K562 (cell line): ENCODE results near the gene TMEM95. TPM values are rescaled to one million over a fixed set of nuclear protein-coding genes. Genes with fewer than 3 reads are reported as not detected.

Experiments
- polyA plus RNA-seq, 8 experiments: library from polyadenylated mRNA; depleted of rRNA in 4 of 8; stranded (reverse) in 5 of 8; unstranded in 3 of 8; fragments of >200 nt; fragmentation: Nextera tagmentation in 2 of 8; fragmentation: Illumina TruSeq in 1 of 8; extraction: Ambion mirVana in 2 of 8; extraction: Trizol in 1 of 8; gene quantifications; 2 replicates each; pipeline versions ENCODE4 v1.2.1 to v1.2.3, GENCODE V29; 2011 to 2014; ENCODE audit warnings: inconsistent platforms in 1 of 8, missing spikeins in 1 of 8
- small RNA-seq: library from RNA; depleted of rRNA; stranded (forward); fragments of <200 nt; gene quantifications from one replicate; pipeline ENCODE3, GENCODE V24; 2014
- total RNA-seq, 7 experiments: library from RNA; depleted of rRNA in 6 of 7; stranded (reverse); fragments of >200 nt in 6 of 7; fragmentation: Illumina TruSeq in 2 of 7; extraction: Trizol in 2 of 7; gene quantifications; 2 replicates each; pipeline versions ENCODE4 v1.2.1 to v1.2.3, GENCODE V29; 2011 to 2021; ENCODE audit warnings: low replicate concordance in 1 of 7

TMEM95 gene
- total and polyA plus RNA-seq, 9 of the 15 experiments (the other 6 are each of a cell fraction or from before 2014, with no cell fraction given), result not detected

Small RNAs within 50 kb of the gene (small RNA-seq; reads per million reads assigned to genes)
- gene AC026954.2, result not detected

Other genes starting within 250 kb of the TMEM95 start
Only the 7 nearest of the 36 such genes appear.
- gene EIF5A, start 47.5 kb upstream of the TMEM95 start, total RNA-seq (2014; rRNA removed), result 772 and 1,052 TPM in 2 replicates
- gene EIF5A, start 47.5 kb upstream of the TMEM95 start, total RNA-seq (2014; rRNA removed; fragmentation: Illumina TruSeq; extraction: Trizol), result 407 and 468 TPM in 2 replicates
- gene EIF5A, start 47.5 kb upstream of the TMEM95 start, total RNA-seq (2015; rRNA removed; fragmentation: Illumina TruSeq; extraction: Trizol), result 519 and 545 TPM in 2 replicates
- gene EIF5A, start 47.5 kb upstream of the TMEM95 start, total RNA-seq (2021), result 939 and 976 TPM in 2 replicates
- gene EIF5A, start 47.5 kb upstream of the TMEM95 start, polyA plus RNA-seq (2011; rRNA removed), result 752 and 898 TPM in 2 replicates
- 1,163 and 1,198 TPM in 2 replicates for gene EIF5A, start 47.5 kb upstream of the TMEM95 start, polyA plus RNA-seq (2014; fragmentation: Illumina TruSeq; extraction: Trizol)
- 10 to 100 TPM; 22.9 to 82.7 TPM for gene EIF5A, start 47.5 kb upstream of the TMEM95 start, polyA plus RNA-seq (2014; fragmentation: Nextera tagmentation; extraction: Ambion mirVana)
- 917 and 945 TPM in 2 replicates for gene EIF5A, start 47.5 kb upstream of the TMEM95 start, polyA plus RNA-seq (2014; rRNA removed)
- 60.5 and 75.7 TPM in 2 replicates for gene GPS2, start 39.8 kb upstream of the TMEM95 start, total RNA-seq (2014; rRNA removed)
- gene GPS2, start 39.8 kb upstream of the TMEM95 start, total RNA-seq (2014; rRNA removed; fragmentation: Illumina TruSeq; extraction: Trizol), result 35.6 and 37.0 TPM in 2 replicates
- gene GPS2, start 39.8 kb upstream of the TMEM95 start, total RNA-seq (2015; rRNA removed; fragmentation: Illumina TruSeq; extraction: Trizol), result 36.8 and 39.1 TPM in 2 replicates
- gene GPS2, start 39.8 kb upstream of the TMEM95 start, total RNA-seq (2021), result 41.8 and 43.7 TPM in 2 replicates
- gene GPS2, start 39.8 kb upstream of the TMEM95 start, polyA plus RNA-seq (2011; rRNA removed), result 18.4 and 22.4 TPM in 2 replicates
- 58.9 and 61.5 TPM in 2 replicates for gene GPS2, start 39.8 kb upstream of the TMEM95 start, polyA plus RNA-seq (2014; fragmentation: Illumina TruSeq; extraction: Trizol)
- gene GPS2, start 39.8 kb upstream of the TMEM95 start, polyA plus RNA-seq (2014; fragmentation: Nextera tagmentation; extraction: Ambion mirVana), result 10 to 100 TPM; 18.3 to 21.1 TPM
- 45.6 and 47.6 TPM in 2 replicates for gene GPS2, start 39.8 kb upstream of the TMEM95 start, polyA plus RNA-seq (2014; rRNA removed)
- 10.5 and 15.2 TPM in 2 replicates for gene NEURL4, start 25.8 kb upstream of the TMEM95 start, total RNA-seq (2014; rRNA removed)
- gene NEURL4, start 25.8 kb upstream of the TMEM95 start, total RNA-seq (2014; rRNA removed; fragmentation: Illumina TruSeq; extraction: Trizol), result 5.9 and 8.3 TPM in 2 replicates
- gene NEURL4, start 25.8 kb upstream of the TMEM95 start, total RNA-seq (2015; rRNA removed; fragmentation: Illumina TruSeq; extraction: Trizol), result 13.5 and 13.9 TPM in 2 replicates
- 29.8 and 37.4 TPM in 2 replicates for gene NEURL4, start 25.8 kb upstream of the TMEM95 start, total RNA-seq (2021)
- gene NEURL4, start 25.8 kb upstream of the TMEM95 start, polyA plus RNA-seq (2011; rRNA removed), result 11.5 and 18.4 TPM in 2 replicates
- gene NEURL4, start 25.8 kb upstream of the TMEM95 start, polyA plus RNA-seq (2014; fragmentation: Illumina TruSeq; extraction: Trizol), result 18.0 and 19.7 TPM in 2 replicates
- under 1 TPM; 0.08 to 0.39 TPM for gene NEURL4, start 25.8 kb upstream of the TMEM95 start, polyA plus RNA-seq (2014; fragmentation: Nextera tagmentation; extraction: Ambion mirVana)
- gene NEURL4, start 25.8 kb upstream of the TMEM95 start, polyA plus RNA-seq (2014; rRNA removed), result 23.9 and 25.3 TPM in 2 replicates
- 4.0 and 6.3 TPM in 2 replicates for gene ACAP1, start 18.6 kb upstream of the TMEM95 start, total RNA-seq (2014; rRNA removed)
- 0.57 and 2.3 TPM in 2 replicates for gene ACAP1, start 18.6 kb upstream of the TMEM95 start, total RNA-seq (2014; rRNA removed; fragmentation: Illumina TruSeq; extraction: Trizol)
- 2.0 and 2.3 TPM in 2 replicates for gene ACAP1, start 18.6 kb upstream of the TMEM95 start, total RNA-seq (2015; rRNA removed; fragmentation: Illumina TruSeq; extraction: Trizol)
- gene ACAP1, start 18.6 kb upstream of the TMEM95 start, total RNA-seq (2021), result 7.4 and 8.5 TPM in 2 replicates
- 2.8 and 5.9 TPM in 2 replicates for gene ACAP1, start 18.6 kb upstream of the TMEM95 start, polyA plus RNA-seq (2011; rRNA removed)
- 2.4 and 3.7 TPM in 2 replicates for gene ACAP1, start 18.6 kb upstream of the TMEM95 start, polyA plus RNA-seq (2014; fragmentation: Illumina TruSeq; extraction: Trizol)
- gene ACAP1, start 18.6 kb upstream of the TMEM95 start, polyA plus RNA-seq (2014; fragmentation: Nextera tagmentation; extraction: Ambion mirVana), result under 1 TPM; 0.15 to 0.38 TPM
- 2.9 and 3.9 TPM in 2 replicates for gene ACAP1, start 18.6 kb upstream of the TMEM95 start, polyA plus RNA-seq (2014; rRNA removed)
- 2.6 and 2.7 TPM in 2 replicates for gene KCTD11, start 3.0 kb upstream of the TMEM95 start, total RNA-seq (2014; rRNA removed)
- gene KCTD11, start 3.0 kb upstream of the TMEM95 start, total RNA-seq (2014; rRNA removed; fragmentation: Illumina TruSeq; extraction: Trizol), result 1.2 and 1.3 TPM in 2 replicates
- gene KCTD11, start 3.0 kb upstream of the TMEM95 start, total RNA-seq (2015; rRNA removed; fragmentation: Illumina TruSeq; extraction: Trizol), result 1.4 and 1.5 TPM in 2 replicates
- 3.0 and 3.2 TPM in 2 replicates for gene KCTD11, start 3.0 kb upstream of the TMEM95 start, total RNA-seq (2021)
- gene KCTD11, start 3.0 kb upstream of the TMEM95 start, polyA plus RNA-seq (2011; rRNA removed), result 2.6 and 2.7 TPM in 2 replicates
- gene KCTD11, start 3.0 kb upstream of the TMEM95 start, polyA plus RNA-seq (2014; fragmentation: Illumina TruSeq; extraction: Trizol), result 2.4 and 2.9 TPM in 2 replicates
- gene KCTD11, start 3.0 kb upstream of the TMEM95 start, polyA plus RNA-seq (2014; fragmentation: Nextera tagmentation; extraction: Ambion mirVana), result under 1 TPM in 1 of 2 experiments, not detected in 1; 0.01 TPM
- 2.6 and 2.8 TPM in 2 replicates for gene KCTD11, start 3.0 kb upstream of the TMEM95 start, polyA plus RNA-seq (2014; rRNA removed)
- gene TNK1, start 25.9 kb downstream of the TMEM95 start, total RNA-seq (2014; rRNA removed), result 2.1 and 3.2 TPM in 2 replicates
- 1.1 and 1.2 TPM in 2 replicates for gene TNK1, start 25.9 kb downstream of the TMEM95 start, total RNA-seq (2014; rRNA removed; fragmentation: Illumina TruSeq; extraction: Trizol)
- 1.5 and 2.6 TPM in 2 replicates for gene TNK1, start 25.9 kb downstream of the TMEM95 start, total RNA-seq (2015; rRNA removed; fragmentation: Illumina TruSeq; extraction: Trizol)
- gene TNK1, start 25.9 kb downstream of the TMEM95 start, total RNA-seq (2021), result 5.2 and 5.5 TPM in 2 replicates
- 3.0 and 7.3 TPM in 2 replicates for gene TNK1, start 25.9 kb downstream of the TMEM95 start, polyA plus RNA-seq (2011; rRNA removed)
- 2.8 and 3.8 TPM in 2 replicates for gene TNK1, start 25.9 kb downstream of the TMEM95 start, polyA plus RNA-seq (2014; fragmentation: Illumina TruSeq; extraction: Trizol)
- gene TNK1, start 25.9 kb downstream of the TMEM95 start, polyA plus RNA-seq (2014; fragmentation: Nextera tagmentation; extraction: Ambion mirVana), result under 1 TPM; 0.28 to 0.41 TPM
- 4.2 and 6.8 TPM in 2 replicates for gene TNK1, start 25.9 kb downstream of the TMEM95 start, polyA plus RNA-seq (2014; rRNA removed)
- 9.6 and 12.5 TPM in 2 replicates for gene PLSCR3, start 39.4 kb downstream of the TMEM95 start, total RNA-seq (2014; rRNA removed)
- 1.5 and 3.2 TPM in 2 replicates for gene PLSCR3, start 39.4 kb downstream of the TMEM95 start, total RNA-seq (2014; rRNA removed; fragmentation: Illumina TruSeq; extraction: Trizol)
- gene PLSCR3, start 39.4 kb downstream of the TMEM95 start, total RNA-seq (2015; rRNA removed; fragmentation: Illumina TruSeq; extraction: Trizol), result 3.2 and 4.4 TPM in 2 replicates
- 12.1 and 13.8 TPM in 2 replicates for gene PLSCR3, start 39.4 kb downstream of the TMEM95 start, total RNA-seq (2021)
- gene PLSCR3, start 39.4 kb downstream of the TMEM95 start, polyA plus RNA-seq (2011; rRNA removed), result 4.5 and 6.9 TPM in 2 replicates
- gene PLSCR3, start 39.4 kb downstream of the TMEM95 start, polyA plus RNA-seq (2014; fragmentation: Illumina TruSeq; extraction: Trizol), result 16.0 and 16.8 TPM in 2 replicates
- gene PLSCR3, start 39.4 kb downstream of the TMEM95 start, polyA plus RNA-seq (2014; fragmentation: Nextera tagmentation; extraction: Ambion mirVana), result 1 to 10 TPM; 3.2 to 3.3 TPM
- gene PLSCR3, start 39.4 kb downstream of the TMEM95 start, polyA plus RNA-seq (2014; rRNA removed), result 12.8 and 15.7 TPM in 2 replicates